SK-N-SH treated with all-trans-retinoic acid at 6 μM for 48 hours (cell line): Measurements from ENCODE around the gene RNU2-63P.
A peak's percentile ranks its signal among the peaks of the same experiment; 100 is the strongest.

Source experiments
- ATAC-seq: fragments of 200-7000 bp; cut with Tn5 transposase; 3 replicates; pipeline ENCODE4 v1.9.1; 2020; ENCODE audit warnings: mild to moderate bottlenecking, moderate library complexity
- ARNTL ChIP-seq: fragments of 450-650 bp; formaldehyde crosslinking; IDR thresholded peaks from 2 replicates; pipeline ENCODE4 v1.5.0; 2020; ENCODE audit warnings: low read depth, mild to moderate bottlenecking, moderate library complexity, borderline replicate concordance
- BACH2 ChIP-seq: fragments of 250-450 bp; sonication (Bioruptor Pico); IDR thresholded peaks from 2 replicates; pipeline ENCODE4 v1.9.0; 2021; ENCODE audit warnings: mild to moderate bottlenecking, borderline replicate concordance
- CREB5 ChIP-seq: fragments of 250-450 bp; sonication (Bioruptor Pico); IDR thresholded peaks from 2 replicates; pipeline ENCODE4 v1.5.1; 2020; ENCODE audit warnings: low read depth, mild to moderate bottlenecking, moderate library complexity
- CSDC2 ChIP-seq: fragments of 250-450 bp; sonication (Bioruptor Pico); IDR thresholded peaks from 2 replicates; pipeline ENCODE4 v1.5.0; 2020; ENCODE audit warnings: mild to moderate bottlenecking, moderate library complexity
- CSRNP3 ChIP-seq: fragments of 250-450 bp; sonication (Bioruptor Pico); IDR thresholded peaks from 2 replicates; pipeline ENCODE4 v1.5.1; 2021; ENCODE audit warnings: mild to moderate bottlenecking, moderate library complexity
- ESRRG ChIP-seq: fragments of 250-450 bp; sonication (Bioruptor Pico); IDR thresholded peaks from 2 replicates; pipeline ENCODE4 v1.6.1; 2021; ENCODE audit warnings: mild to moderate bottlenecking
- GLIS3 ChIP-seq: fragments of 250-450 bp; sonication (Bioruptor Pico); IDR thresholded peaks from 2 replicates; pipeline ENCODE4 v1.5.0; 2020; ENCODE audit warnings: mild to moderate bottlenecking, moderate library complexity
- ISL1 ChIP-seq: fragments of 250-450 bp; sonication (Bioruptor Pico); IDR thresholded peaks from 2 replicates; pipeline ENCODE4 v2.1.2; 2022; ENCODE audit warnings: mild to moderate bottlenecking, moderate library complexity
- OSR1 ChIP-seq: fragments of 250-450 bp; sonication (Bioruptor Pico); IDR thresholded peaks from 2 replicates; pipeline ENCODE4 v1.8.0; 2022; ENCODE audit warnings: moderate library complexity, mild to moderate bottlenecking, inconsistent platforms
- PATZ1 ChIP-seq: fragments of 250-450 bp; sonication (Bioruptor Pico); IDR thresholded peaks from 2 replicates; pipeline ENCODE4 v1.8.0; 2020; ENCODE audit warnings: mild to moderate bottlenecking, moderate library complexity, borderline replicate concordance
- POU6F1 ChIP-seq: fragments of 250-450 bp; sonication (Bioruptor Pico); IDR thresholded peaks from 2 replicates; pipeline ENCODE4 v1.8.0; 2021; ENCODE audit warnings: low read depth, mild to moderate bottlenecking, moderate library complexity, borderline replicate concordance
- PPARA ChIP-seq: fragments of 250-450 bp; sonication (Bioruptor Pico); IDR thresholded peaks from 2 replicates; pipeline ENCODE4 v1.5.0; 2020; ENCODE audit warnings: mild to moderate bottlenecking, borderline replicate concordance
- RARB ChIP-seq: fragments of 250-450 bp; sonication (Bioruptor Pico); IDR thresholded peaks from 2 replicates; pipeline ENCODE4 v1.8.0; 2021; ENCODE audit warnings: mild to moderate bottlenecking, moderate library complexity
- TCF4 ChIP-seq: fragments of 250-450 bp; sonication (Bioruptor Pico); IDR thresholded peaks from 2 replicates; pipeline ENCODE4 v1.8.0; 2021; ENCODE audit warnings: mild to moderate bottlenecking, moderate library complexity, borderline replicate concordance
- TOX ChIP-seq: fragments of 250-450 bp; sonication (Bioruptor Pico); IDR thresholded peaks from 2 replicates; pipeline ENCODE4 v1.8.0; 2021; ENCODE audit warnings: mild to moderate bottlenecking, moderate library complexity, borderline replicate concordance
- TSHZ2 ChIP-seq: fragments of 250-450 bp; sonication (Bioruptor Pico); IDR thresholded peaks from 2 replicates; pipeline ENCODE4 v1.5.0; 2020; ENCODE audit warnings: mild to moderate bottlenecking, moderate library complexity
- ZC3H10 ChIP-seq: fragments of 250-450 bp; sonication (Bioruptor Pico); IDR thresholded peaks from 2 replicates; pipeline ENCODE4 v1.5.1; 2021; ENCODE audit warnings: mild to moderate bottlenecking, moderate library complexity
- ZFP3 ChIP-seq: fragments of 250-450 bp; sonication (Bioruptor Pico); IDR thresholded peaks from 2 replicates; pipeline ENCODE4 v1.5.0; 2020; ENCODE audit warnings: mild to moderate bottlenecking, moderate library complexity
- ZFP30 ChIP-seq: fragments of 450-650 bp; formaldehyde crosslinking; IDR thresholded peaks from 2 replicates; pipeline ENCODE4 v1.5.0; 2022; ENCODE audit warnings: mild to moderate bottlenecking, moderate library complexity
- ZNF565 ChIP-seq: fragments of 450-650 bp; formaldehyde crosslinking; conservative IDR thresholded peaks from 2 replicates; pipeline ENCODE4 v1.5.0; 2020; ENCODE audit warnings: low read depth, mild to moderate bottlenecking, moderate library complexity
- ZNF70 ChIP-seq: fragments of 450-650 bp; formaldehyde crosslinking; IDR thresholded peaks from 2 replicates; pipeline ENCODE4 v1.5.0; 2020; ENCODE audit warnings: mild to moderate bottlenecking, moderate library complexity
- ZNF8 ChIP-seq: fragments of 450-650 bp; formaldehyde crosslinking; IDR thresholded peaks from 2 replicates; pipeline ENCODE4 v1.5.0; 2020; ENCODE audit warnings: mild to moderate bottlenecking, moderate library complexity

RNU2-63P gene

GRCh38 chr2:88053934-88054781, 37.8 kb upstream of the RNU2-63P start:
- ATAC-seq: no peak
- TF ChIP-seq CSDC2 (no peak), ZNF70 (CRISPR knock-in tag) (0 out of 2 replicates have a peak, but pooled peaks have one; percentile 28)
- TF ChIP-seq, all 23 proteins: peak for 1

- TF ChIP-seq BACH2 (CRISPR knock-in tag) (no peak), RARB (no peak), TSHZ2 (CRISPR knock-in tag) (no peak), CSRNP3 (CRISPR knock-in tag) (no peak), CSDC2 (no peak), PPARA (no peak), ZNF70 (CRISPR knock-in tag) (no peak), TCF4 (CRISPR knock-in tag) (no peak), ZNF8 (CRISPR knock-in tag) (no peak), TOX (CRISPR knock-in tag) (no peak), ISL1 (no peak), PATZ1 (CRISPR knock-in tag) (no peak), ZFP30 (CRISPR knock-in tag) (no peak), ZNF565 (CRISPR knock-in tag) (no peak), GLIS3 (CRISPR knock-in tag) (no peak), OSR1 (CRISPR knock-in tag) (no peak), ZC3H10 (CRISPR knock-in tag) (no peak), ESRRG (CRISPR knock-in tag) (no peak), POU6F1 (CRISPR knock-in tag) (no peak), ZFP3 (CRISPR knock-in tag) (no peak)
- no peak for ATAC-seq
Observed at GRCh38 chr2:88053296-88053695, 36.9 kb upstream of the RNU2-63P start.

GRCh38 chr2:88051792-88052191, 35.4 kb upstream of the RNU2-63P start:
- no peak for ATAC-seq
- TF ChIP-seq PPARA: no peak
- TF ChIP-seq ZC3H10 (CRISPR knock-in tag): no peak
- no peak for TF ChIP-seq TOX (CRISPR knock-in tag)
- TF ChIP-seq ZNF565 (CRISPR knock-in tag): no peak
- no peak for TF ChIP-seq POU6F1 (CRISPR knock-in tag)
- TF ChIP-seq BACH2 (CRISPR knock-in tag): no peak
- TF ChIP-seq RARB: no peak
- TF ChIP-seq ZFP30 (CRISPR knock-in tag): no peak
- no peak for TF ChIP-seq TCF4 (CRISPR knock-in tag)
- no peak for TF ChIP-seq PATZ1 (CRISPR knock-in tag)
- TF ChIP-seq ZFP3 (CRISPR knock-in tag): no peak
- TF ChIP-seq CREB5 (CRISPR knock-in tag): no peak
- no peak for TF ChIP-seq ARNTL (CRISPR knock-in tag)
- TF ChIP-seq ZNF70 (CRISPR knock-in tag): no peak
- TF ChIP-seq, all 23 proteins: peak for 0
